Keratinocyte (primary cell): ENCODE data around the gene RASSF7. TPM values are rescaled to one million over a fixed set of nuclear protein-coding genes. Genes with fewer than 3 reads are reported as not detected.

Source experiments
- DNase-seq: peaks from one replicate; pipeline ENCODE4 v3.0.0-alpha.2; 2011; ENCODE audit warnings: low read depth, missing footprints, low spot score
- FAIRE-seq: peaks from 2 replicates; lab custom pipeline; 2011; peaks lifted over from hg19 to GRCh38; lab: Jason Lieb, UNC
- H2AFZ ChIP-seq: 2 replicates; pipeline ENCODE4 v1.6.0; 2012; ENCODE audit warnings: low read length, control low read depth, inconsistent platforms; ENCODE audit not compliant: control insufficient read depth
- H3K27ac ChIP-seq: 2 replicates; pipeline ENCODE4 v1.5.1; 2011; ENCODE audit warnings: low read length; ENCODE audit not compliant: control insufficient read depth, insufficient read depth
- H3K27me3 ChIP-seq: 3 replicates; pipeline ENCODE4 v1.6.0; 2011; ENCODE audit warnings: low read length; ENCODE audit not compliant: control insufficient read depth, insufficient read depth; ENCODE audit errors: extremely low read depth
- H3K36me3 ChIP-seq, 2 experiments: 2 replicates in 1 of 2; 3 replicates in 1 of 2; pipeline ENCODE4 v1.5.1; 2011; ENCODE audit warnings: low read length in 2 of 2, mild to moderate bottlenecking in 1 of 2; ENCODE audit not compliant: control insufficient read depth in 2 of 2, insufficient read depth in 2 of 2; ENCODE audit errors: extremely low read depth in 1 of 2
- H3K4me1 ChIP-seq: 3 replicates; pipeline ENCODE4 v1.5.1; 2011; ENCODE audit warnings: low read length; ENCODE audit not compliant: control insufficient read depth, insufficient read depth; ENCODE audit errors: extremely low read depth
- H3K4me2 ChIP-seq: 3 replicates; pipeline ENCODE4 v1.6.0; 2011; ENCODE audit warnings: low read depth, low read length; ENCODE audit not compliant: control insufficient read depth, insufficient read depth; ENCODE audit errors: extremely low read depth
- H3K4me3 ChIP-seq, 3 experiments: fragments of 200-600 bp in 1 of 3; sonication (generic) in 1 of 3; 2 replicates in 2 of 3; 3 replicates in 1 of 3; pipeline ENCODE4 v1.5.1; 2011 to 2016; ENCODE audit warnings: low read length in 3 of 3, mild to moderate bottlenecking in 3 of 3, control low read depth in 2 of 3, inconsistent platforms in 1 of 3, low read depth in 1 of 3, mixed read lengths in 1 of 3, mixed run types in 1 of 3, moderate library complexity in 1 of 3; ENCODE audit not compliant: control insufficient read depth in 2 of 3, insufficient read depth in 2 of 3; ENCODE audit errors: extremely low read depth in 1 of 3
- H3K79me2 ChIP-seq: 2 replicates; pipeline ENCODE4 v1.6.0; 2012; ENCODE audit warnings: low read length; ENCODE audit not compliant: control insufficient read depth, insufficient read depth
- H3K9ac ChIP-seq: 3 replicates; pipeline ENCODE4 v1.6.0; 2011; ENCODE audit warnings: low read length; ENCODE audit not compliant: control insufficient read depth, insufficient read depth; ENCODE audit errors: extremely low read depth
- H3K9me1 ChIP-seq: 3 replicates; pipeline ENCODE4 v1.6.0; 2011; ENCODE audit warnings: low read length; ENCODE audit not compliant: control insufficient read depth, insufficient read depth; ENCODE audit errors: extremely low read depth
- H3K9me3 ChIP-seq: 2 replicates; pipeline ENCODE4 v1.5.1; 2012; ENCODE audit warnings: low read depth, low read length; ENCODE audit not compliant: control insufficient read depth
- H4K20me1 ChIP-seq: 3 replicates; pipeline ENCODE4 v1.6.0; 2011; ENCODE audit warnings: low read length; ENCODE audit not compliant: control insufficient read depth, insufficient read depth; ENCODE audit errors: extremely low read depth
- EZH2 ChIP-seq: IDR thresholded peaks from one replicate; pipeline ENCODE4 v1.6.1; 2012; ENCODE audit warnings: inconsistent platforms, mild to moderate bottlenecking, low read length, moderate library complexity
- dilution Hi-C: fragments of 300-500 bp; cut with MboI; formaldehyde crosslinking; loops from one replicate; pipeline ENCODE4 v1.7.0; 2020; ENCODE audit warnings: low sequenced_read_pairs; ENCODE audit not compliant: extremely low pct_ligation_motif_present
- polyA plus RNA-seq, 5 experiments: library from polyadenylated mRNA; depleted of rRNA in 3 of 5; stranded (reverse) in 3 of 5; stranded (forward) in 1 of 5; unstranded in 1 of 5; fragments of >200 nt; gene quantifications; 1 replicate in 1 of 5; 2 replicates in 3 of 5; 3 replicates in 1 of 5; pipeline versions ENCODE4 v1.2.1 to v1.2.3, GENCODE V29; 2011 to 2012; ENCODE audit warnings: missing spikeins in 2 of 5, low read depth in 1 of 5, low replicate concordance in 1 of 5
- TF ChIP-seq, protein P1 (sequence below), 3 experiments: IDR thresholded peaks in 1 of 3; conservative IDR thresholded peaks in 1 of 3; optimal IDR thresholded peaks in 1 of 3; 2 replicates in 2 of 3; 3 replicates in 1 of 3; pipeline versions ENCODE3 to v1.5.1; 2011; ENCODE audit warnings: low read length in 3 of 3, mild to moderate bottlenecking in 3 of 3, moderate library complexity in 2 of 3, control low read depth in 1 of 3, inconsistent platforms in 1 of 3; ENCODE audit not compliant: insufficient read depth in 2 of 3; ENCODE audit errors: extremely low read depth in 1 of 3

Gene RASSF7
- polyA plus RNA-seq, 1 donor (not counting 4 experiments of a cell fraction or from before 2014, with no cell fraction given) = 24.3 TPM

DNA sequence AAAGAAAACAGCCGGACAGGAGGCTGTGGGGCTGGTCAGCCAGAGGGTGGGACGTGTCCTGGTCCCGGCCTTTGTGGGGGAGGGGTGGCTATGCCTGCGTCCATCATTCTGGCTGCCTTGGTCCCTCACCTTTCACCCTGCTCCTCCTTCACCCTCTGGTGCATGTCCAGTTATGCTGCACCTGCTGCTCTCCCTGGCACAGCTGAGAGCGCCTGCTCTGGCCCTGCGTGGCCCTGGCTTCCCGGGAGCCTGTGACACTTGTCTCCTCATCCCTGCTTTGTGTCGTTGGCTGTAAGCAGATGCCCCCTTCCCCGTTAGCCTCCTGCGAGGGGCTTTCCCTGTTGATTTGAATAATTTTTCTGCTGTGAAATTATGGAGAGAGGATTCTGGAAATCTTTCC, 32.1 kb downstream of the RASSF7 start:
- no peak for TF ChIP-seq EZH2
- TF ChIP-seq, protein P1, sequence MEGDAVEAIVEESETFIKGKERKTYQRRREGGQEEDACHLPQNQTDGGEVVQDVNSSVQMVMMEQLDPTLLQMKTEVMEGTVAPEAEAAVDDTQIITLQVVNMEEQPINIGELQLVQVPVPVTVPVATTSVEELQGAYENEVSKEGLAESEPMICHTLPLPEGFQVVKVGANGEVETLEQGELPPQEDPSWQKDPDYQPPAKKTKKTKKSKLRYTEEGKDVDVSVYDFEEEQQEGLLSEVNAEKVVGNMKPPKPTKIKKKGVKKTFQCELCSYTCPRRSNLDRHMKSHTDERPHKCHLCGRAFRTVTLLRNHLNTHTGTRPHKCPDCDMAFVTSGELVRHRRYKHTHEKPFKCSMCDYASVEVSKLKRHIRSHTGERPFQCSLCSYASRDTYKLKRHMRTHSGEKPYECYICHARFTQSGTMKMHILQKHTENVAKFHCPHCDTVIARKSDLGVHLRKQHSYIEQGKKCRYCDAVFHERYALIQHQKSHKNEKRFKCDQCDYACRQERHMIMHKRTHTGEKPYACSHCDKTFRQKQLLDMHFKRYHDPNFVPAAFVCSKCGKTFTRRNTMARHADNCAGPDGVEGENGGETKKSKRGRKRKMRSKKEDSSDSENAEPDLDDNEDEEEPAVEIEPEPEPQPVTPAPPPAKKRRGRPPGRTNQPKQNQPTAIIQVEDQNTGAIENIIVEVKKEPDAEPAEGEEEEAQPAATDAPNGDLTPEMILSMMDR (optimal IDR thresholded peaks at IDR 0.05 in 1 of 3, IDR thresholded peaks at IDR 0.05 in 1 of 3, conservative IDR thresholded peaks at IDR 0.05 in 1 of 3; ENCODE audit: extremely low read depth in 1 of 3, insufficient read depth in 2 of 3, low read length in 3 of 3) = no peak
- H3K27me3 ChIP-seq = no peaks in the 10 kb centered on the region
- dilution Hi-C loops = no loop called here
- H3K4me3 ChIP-seq = no peak overlapping the region
- no peaks in the 10 kb centered on the region for H4K20me1 ChIP-seq
- H3K9me1 ChIP-seq = no peaks in the 10 kb centered on the region
- H3K36me3 ChIP-seq = peaks cover 47 to 53% of the 10 kb centered on the region in 2 experiments
- H2AFZ ChIP-seq = no peak overlapping the region
- H3K9me3 ChIP-seq = no peaks in the 10 kb centered on the region
- H3K4me2 ChIP-seq = no peak overlapping the region
- FAIRE-seq = no peak
- H3K9ac ChIP-seq = no peak overlapping the region
- no peak overlapping the region for H3K27ac ChIP-seq
- peaks cover 53% of the 10 kb centered on the region for H3K79me2 ChIP-seq
- no peaks in the 10 kb centered on the region for H3K4me1 ChIP-seq
- DNase-seq = no peak

DNA sequence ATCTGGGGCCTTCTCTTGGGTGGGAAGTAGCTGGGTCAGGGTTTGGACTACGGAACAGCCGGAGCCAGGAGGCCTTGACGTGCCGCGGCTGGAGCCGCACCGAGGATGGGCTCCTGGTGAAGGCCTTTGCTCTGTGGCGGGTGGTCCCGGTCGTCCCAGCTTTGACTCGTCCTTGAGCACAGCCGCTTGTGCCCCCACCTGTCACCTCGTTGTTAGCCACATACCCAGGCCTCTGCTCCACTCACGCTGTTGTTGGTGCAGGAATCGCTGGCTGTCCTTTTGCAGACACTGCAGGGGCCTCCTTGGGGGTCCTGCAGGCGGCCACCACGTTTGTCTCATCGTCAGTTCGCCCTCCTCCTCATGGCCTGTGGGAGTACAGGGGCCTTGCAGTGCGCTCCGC, 32.6 kb downstream of the RASSF7 start:
- H3K9me1 ChIP-seq = no peaks in the 10 kb centered on the region
- no peaks in the 10 kb centered on the region for H4K20me1 ChIP-seq
- dilution Hi-C loops = no loop called here
- no peak overlapping the region for H3K27ac ChIP-seq
- H3K27me3 ChIP-seq = no peaks in the 10 kb centered on the region
- DNase-seq = no peak
- H3K9ac ChIP-seq = no peak overlapping the region
- H3K4me1 ChIP-seq = no peaks in the 10 kb centered on the region
- H3K4me3 ChIP-seq = no peak overlapping the region
- H3K4me2 ChIP-seq = no peak overlapping the region
- no peak overlapping the region for H2AFZ ChIP-seq
- H3K36me3 ChIP-seq = peaks cover 46 to 54% of the 10 kb centered on the region in 2 experiments
- no peak for FAIRE-seq
- H3K9me3 ChIP-seq = no peaks in the 10 kb centered on the region
- no peak for TF ChIP-seq EZH2
- TF ChIP-seq, protein P1 (optimal IDR thresholded peaks at IDR 0.05 in 1 of 3, IDR thresholded peaks at IDR 0.05 in 1 of 3, conservative IDR thresholded peaks at IDR 0.05 in 1 of 3; ENCODE audit: extremely low read depth in 1 of 3, insufficient read depth in 2 of 3, low read length in 3 of 3) = no peak
- peaks cover 52% of the 10 kb centered on the region for H3K79me2 ChIP-seq
